Kidney epithelial cell (primary cell): ENCODE results near the gene TMX2. TPM values are rescaled to one million over a fixed set of nuclear protein-coding genes. Genes with fewer than 3 reads are reported as not detected.
"Not testable (repeated sequence)": the region's sequence is repeated elsewhere in the genome, so short reads cannot be mapped to it uniquely, and the experiment has no call there.

Experiments used
- DNase-seq: peaks from one replicate; pipeline ENCODE4 v3.0.0-alpha.2; 2010; ENCODE audit warnings: low read depth
- H3K27me3 ChIP-seq: 2 replicates; pipeline ENCODE4 v1.6.0; 2011; ENCODE audit warnings: low read length; ENCODE audit not compliant: control insufficient read depth, insufficient read depth
- H3K36me3 ChIP-seq: 2 replicates; pipeline ENCODE4 v1.5.1; 2011; ENCODE audit warnings: low read length; ENCODE audit not compliant: control insufficient read depth, insufficient read depth
- H3K4me3 ChIP-seq: 2 replicates; pipeline ENCODE4 v1.5.1; 2011; ENCODE audit warnings: low read depth, mild to moderate bottlenecking, control low read depth, low read length
- total RNA-seq: library from RNA; depleted of rRNA; stranded (reverse); fragments of >200 nt; gene quantifications from 2 replicates; pipeline ENCODE4 v1.2.3, GENCODE V29; 2015
- TF ChIP-seq, protein P1 (sequence below): IDR thresholded peaks from 2 replicates; pipeline ENCODE4 v1.5.1; 2011; ENCODE audit warnings: mild to moderate bottlenecking, moderate library complexity, low read length, control low read depth, inconsistent platforms; ENCODE audit not compliant: insufficient read depth, poor library complexity, severe bottlenecking

The TMX2 gene
- total RNA-seq, 1 donor from 2014 or later, result 74.0 TPM

DNA sequence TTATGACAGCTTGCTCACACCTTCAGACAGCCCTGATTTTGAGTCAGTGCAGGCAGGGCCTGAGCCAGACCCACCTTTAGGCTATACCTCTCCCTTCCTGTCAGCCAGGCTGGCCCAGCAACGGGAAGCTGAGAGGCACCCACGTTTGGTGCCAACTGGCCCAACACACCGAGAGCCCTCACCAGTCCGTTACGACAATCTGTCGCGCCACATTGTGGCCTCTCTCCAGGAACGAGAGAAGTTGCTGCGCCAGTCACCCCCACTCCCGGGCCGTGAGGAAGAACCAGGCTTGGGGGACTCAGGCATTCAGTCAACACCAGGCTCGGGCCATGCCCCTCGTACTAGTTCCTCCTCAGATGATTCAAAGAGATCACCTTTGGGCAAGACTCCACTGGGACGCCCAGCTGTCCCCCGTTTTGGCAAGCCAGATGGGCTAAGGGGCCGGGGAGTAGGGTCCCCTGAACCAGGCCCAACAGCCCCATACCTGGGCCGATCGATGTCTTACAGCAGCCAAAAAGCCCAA is 13.5 kb upstream of the TMX2 start:
- TF ChIP-seq, protein P1, sequence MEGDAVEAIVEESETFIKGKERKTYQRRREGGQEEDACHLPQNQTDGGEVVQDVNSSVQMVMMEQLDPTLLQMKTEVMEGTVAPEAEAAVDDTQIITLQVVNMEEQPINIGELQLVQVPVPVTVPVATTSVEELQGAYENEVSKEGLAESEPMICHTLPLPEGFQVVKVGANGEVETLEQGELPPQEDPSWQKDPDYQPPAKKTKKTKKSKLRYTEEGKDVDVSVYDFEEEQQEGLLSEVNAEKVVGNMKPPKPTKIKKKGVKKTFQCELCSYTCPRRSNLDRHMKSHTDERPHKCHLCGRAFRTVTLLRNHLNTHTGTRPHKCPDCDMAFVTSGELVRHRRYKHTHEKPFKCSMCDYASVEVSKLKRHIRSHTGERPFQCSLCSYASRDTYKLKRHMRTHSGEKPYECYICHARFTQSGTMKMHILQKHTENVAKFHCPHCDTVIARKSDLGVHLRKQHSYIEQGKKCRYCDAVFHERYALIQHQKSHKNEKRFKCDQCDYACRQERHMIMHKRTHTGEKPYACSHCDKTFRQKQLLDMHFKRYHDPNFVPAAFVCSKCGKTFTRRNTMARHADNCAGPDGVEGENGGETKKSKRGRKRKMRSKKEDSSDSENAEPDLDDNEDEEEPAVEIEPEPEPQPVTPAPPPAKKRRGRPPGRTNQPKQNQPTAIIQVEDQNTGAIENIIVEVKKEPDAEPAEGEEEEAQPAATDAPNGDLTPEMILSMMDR, result no peak
- peaks cover 3% of the 10 kb centered on the region for H3K36me3 ChIP-seq

DNA sequence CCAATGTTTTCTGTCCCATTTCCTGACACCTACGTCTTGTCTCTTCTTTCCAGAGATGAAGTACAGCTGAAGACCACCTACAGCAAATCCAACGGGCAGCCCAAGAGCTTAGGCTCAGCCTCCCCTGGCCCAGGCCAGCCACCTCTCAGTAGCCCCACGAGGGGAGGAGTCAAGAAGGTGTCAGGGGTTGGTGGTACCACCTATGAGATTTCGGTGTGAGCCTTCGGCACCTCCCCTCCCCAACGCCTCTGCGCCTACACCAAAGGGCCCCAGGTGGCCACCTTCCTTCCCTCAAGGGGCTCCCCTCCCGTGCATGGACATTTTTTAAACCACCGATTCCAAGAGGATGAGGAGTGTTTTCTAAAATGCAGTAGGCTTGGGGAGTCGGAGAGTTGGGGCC is 12.6 kb upstream of the TMX2 start:
- Histone ChIP-seq H3K27me3 (no peaks in the 10 kb centered on the region), H3K36me3 (peaks cover 3% of the 10 kb centered on the region), H3K4me3 (no peak overlapping the region)
- no peak for DNase-seq
- TF ChIP-seq, protein P1, result no peak

More for the DNA sequence above, 13.5 kb upstream of the TMX2 start:
- no peak for DNase-seq
- Histone ChIP-seq H3K27me3 (no peaks in the 10 kb centered on the region), H3K4me3 (no peak overlapping the region)

DNA sequence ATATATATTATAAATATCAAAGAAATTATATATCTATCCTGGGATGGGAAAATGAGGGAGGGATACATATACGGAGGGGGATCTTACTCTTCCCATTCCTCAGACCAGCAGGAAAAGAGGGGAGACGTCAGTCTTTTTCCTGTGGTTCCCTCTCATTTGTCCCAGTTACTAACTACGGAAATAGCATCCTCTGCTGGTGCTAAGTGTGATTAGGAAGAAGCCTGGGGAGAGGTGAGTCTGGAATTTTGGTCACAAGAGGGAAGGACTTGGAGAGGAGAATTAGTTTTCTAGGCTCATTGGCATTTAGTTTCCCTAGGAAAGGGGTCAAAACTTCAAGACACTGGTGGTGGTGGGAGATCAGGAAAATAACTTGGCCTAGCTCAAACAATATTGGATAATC is 12.0 kb upstream of the TMX2 start:
- DNase-seq, result no peak
- H3K4me3 ChIP-seq, result no peak overlapping the region
- TF ChIP-seq, protein P1, result no peak
- peaks cover 3% of the 10 kb centered on the region for H3K36me3 ChIP-seq
- H3K27me3 ChIP-seq, result no peaks in the 10 kb centered on the region

DNA sequence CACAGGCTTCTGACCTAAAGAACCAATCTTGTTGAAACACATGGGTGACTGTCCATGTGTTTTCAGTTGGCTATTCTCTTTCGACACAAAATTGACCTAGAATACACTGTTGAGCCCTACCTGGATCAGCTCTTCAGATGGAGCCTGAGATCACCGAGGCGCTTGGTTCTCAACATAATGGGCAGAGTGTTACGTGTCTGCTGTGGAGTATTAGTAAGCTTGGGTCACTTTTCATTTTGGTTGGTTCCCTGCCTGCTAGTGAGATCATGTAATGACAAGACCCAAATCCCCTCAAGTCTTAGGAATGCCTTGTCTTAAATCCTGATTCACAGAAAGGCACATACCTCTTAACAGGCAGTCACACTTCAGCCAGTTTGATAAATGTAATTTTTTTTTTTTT is 9.1 kb upstream of the TMX2 start:
- TF ChIP-seq, protein P1, result no peak
- H3K4me3 ChIP-seq, result no peak overlapping the region
- no peak for DNase-seq
- H3K36me3 ChIP-seq, result peaks cover 3% of the 10 kb centered on the region
- H3K27me3 ChIP-seq, result no peaks in the 10 kb centered on the region

DNA sequence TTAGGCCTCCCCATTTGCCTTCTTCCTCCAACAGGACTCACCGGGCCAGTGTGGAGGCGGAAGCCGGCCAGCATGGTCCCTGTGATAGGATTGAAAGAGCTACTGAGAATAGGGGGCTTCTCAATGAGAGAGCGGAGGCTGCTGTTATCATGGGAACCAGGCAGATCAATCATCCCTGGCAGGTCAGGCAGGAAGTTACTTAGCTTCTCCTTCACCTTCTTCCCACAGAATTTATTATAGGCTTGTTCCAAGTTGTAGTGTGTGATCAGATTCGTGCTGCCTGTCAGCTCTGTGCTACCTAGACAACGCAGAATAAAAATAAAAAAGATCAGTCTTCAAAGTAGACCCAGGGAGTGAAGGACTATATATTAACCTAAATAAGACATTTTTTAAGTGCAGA is 7.5 kb upstream of the TMX2 start:
- no peak for DNase-seq
- Histone ChIP-seq H3K4me3 (no peak overlapping the region), H3K36me3 (peaks cover 2% of the 10 kb centered on the region), H3K27me3 (no peaks in the 10 kb centered on the region)
- TF ChIP-seq, protein P1, result no peak

DNA sequence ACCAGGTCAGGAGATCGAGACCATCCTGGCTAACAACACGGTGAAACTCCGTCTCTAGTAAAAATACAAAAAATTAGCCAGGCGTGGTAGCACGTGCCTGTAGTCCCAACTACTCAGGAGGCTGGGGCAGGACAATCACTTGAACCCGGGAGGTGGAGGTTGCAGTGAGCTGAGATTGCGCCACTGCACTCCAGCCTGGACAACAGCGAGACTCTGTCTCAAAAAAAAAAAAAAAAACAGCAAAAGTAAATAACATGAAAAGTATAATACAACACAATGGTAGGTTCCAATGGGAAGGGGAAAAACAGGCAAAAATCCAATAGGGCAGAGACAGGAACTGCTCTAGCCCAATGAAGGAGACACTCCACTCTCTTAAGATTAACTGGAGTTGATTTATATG is 7.0 kb upstream of the TMX2 start:
- H3K27me3 ChIP-seq, H3K36me3 ChIP-seq, H3K4me3 ChIP-seq, DNase-seq: not testable (repeated sequence)
